HG03025 (cell line): ENCODE data around the gene PKP3.
"Not testable (repeated sequence)": the region's sequence is repeated elsewhere in the genome, so short reads cannot be mapped to it uniquely, and the experiment has no call there.

Source experiments
- ATAC-seq: cut with Tn5 transposase; IDR thresholded peaks from one replicate; pipeline ENCODE4 v1.9.1; 2021; ENCODE audit warnings: mild to moderate bottlenecking, moderate library complexity; ENCODE audit not compliant: unreplicated experiment, low FRiP score

PKP3 gene, protein sequence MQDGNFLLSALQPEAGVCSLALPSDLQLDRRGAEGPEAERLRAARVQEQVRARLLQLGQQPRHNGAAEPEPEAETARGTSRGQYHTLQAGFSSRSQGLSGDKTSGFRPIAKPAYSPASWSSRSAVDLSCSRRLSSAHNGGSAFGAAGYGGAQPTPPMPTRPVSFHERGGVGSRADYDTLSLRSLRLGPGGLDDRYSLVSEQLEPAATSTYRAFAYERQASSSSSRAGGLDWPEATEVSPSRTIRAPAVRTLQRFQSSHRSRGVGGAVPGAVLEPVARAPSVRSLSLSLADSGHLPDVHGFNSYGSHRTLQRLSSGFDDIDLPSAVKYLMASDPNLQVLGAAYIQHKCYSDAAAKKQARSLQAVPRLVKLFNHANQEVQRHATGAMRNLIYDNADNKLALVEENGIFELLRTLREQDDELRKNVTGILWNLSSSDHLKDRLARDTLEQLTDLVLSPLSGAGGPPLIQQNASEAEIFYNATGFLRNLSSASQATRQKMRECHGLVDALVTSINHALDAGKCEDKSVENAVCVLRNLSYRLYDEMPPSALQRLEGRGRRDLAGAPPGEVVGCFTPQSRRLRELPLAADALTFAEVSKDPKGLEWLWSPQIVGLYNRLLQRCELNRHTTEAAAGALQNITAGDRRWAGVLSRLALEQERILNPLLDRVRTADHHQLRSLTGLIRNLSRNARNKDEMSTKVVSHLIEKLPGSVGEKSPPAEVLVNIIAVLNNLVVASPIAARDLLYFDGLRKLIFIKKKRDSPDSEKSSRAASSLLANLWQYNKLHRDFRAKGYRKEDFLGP

DNA sequence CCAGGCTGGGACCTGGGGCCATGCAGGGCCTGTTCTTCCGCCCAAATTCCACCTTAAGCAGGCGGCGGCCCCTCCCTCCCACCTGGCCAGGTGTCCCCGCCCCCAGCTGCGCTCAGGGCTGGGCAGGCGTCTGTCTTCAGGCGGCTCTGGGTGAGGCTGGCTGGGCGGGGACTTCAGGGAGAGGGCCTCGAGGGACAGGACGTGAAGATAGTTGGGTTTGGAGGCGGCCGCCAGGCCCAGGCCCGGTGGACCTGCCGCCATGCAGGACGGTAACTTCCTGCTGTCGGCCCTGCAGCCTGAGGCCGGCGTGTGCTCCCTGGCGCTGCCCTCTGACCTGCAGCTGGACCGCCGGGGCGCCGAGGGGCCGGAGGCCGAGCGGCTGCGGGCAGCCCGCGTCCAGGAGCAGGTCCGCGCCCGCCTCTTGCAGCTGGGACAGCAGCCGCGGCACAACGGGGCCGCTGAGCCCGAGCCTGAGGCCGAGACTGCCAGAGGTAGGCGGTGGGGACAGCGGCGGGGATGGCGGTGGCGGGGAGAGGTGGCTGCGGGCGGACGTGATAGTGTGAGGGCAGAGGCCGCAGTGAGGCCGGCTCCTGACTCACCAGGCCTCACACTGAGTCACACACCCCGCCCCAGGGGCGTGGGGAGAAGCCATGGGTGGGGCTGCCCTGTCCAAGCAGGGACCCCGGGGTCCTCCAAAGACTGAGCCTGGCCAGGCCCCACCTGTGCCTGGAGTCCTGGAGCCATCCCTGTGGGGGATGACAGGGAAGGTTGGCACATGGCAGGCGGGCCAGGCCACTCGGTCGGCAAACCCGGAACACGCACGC, at the start of gene PKP3:
PKP3 (plus strand) TSS at position 176 of the 824 bp plus-strand sequence; CDS start at position 260, 84 bp downstream.
- ATAC-seq, result no peak

DNA sequence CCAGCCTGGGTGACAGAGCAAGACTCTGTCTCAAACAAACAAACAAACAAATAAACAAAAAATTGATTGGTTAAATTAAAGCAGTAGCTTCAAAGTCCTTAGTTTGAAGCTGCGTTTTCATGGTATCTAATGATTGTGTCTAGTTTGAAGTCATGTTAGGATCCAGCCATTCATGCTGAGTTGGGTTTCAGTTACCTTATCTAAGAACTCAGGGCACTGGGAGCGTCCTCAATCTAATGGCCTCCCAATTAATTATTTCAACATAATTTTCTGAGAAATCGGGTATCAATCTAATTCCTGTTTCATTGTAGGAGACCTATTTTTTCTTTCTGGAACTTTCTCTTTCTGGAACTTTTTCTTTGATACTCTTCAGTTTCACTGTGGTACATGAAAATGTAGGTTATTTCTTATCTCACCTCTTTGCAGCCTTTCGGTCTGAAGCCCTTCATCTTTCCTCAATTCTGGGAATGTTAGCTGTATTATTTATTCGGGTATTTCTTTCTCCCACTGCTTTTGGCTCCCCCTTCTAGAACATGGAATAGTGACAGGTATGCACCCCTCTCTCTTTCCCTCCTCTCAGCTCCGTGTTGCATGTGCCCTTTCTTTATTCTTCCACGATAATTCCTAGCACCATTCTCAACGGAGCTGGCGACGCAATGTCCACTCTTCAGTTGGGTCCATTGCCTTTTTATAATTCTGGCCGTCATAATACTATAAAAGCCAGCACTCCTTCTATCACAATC, 49.0 kb upstream of the PKP3 start:
- ATAC-seq, result no peak

DNA sequence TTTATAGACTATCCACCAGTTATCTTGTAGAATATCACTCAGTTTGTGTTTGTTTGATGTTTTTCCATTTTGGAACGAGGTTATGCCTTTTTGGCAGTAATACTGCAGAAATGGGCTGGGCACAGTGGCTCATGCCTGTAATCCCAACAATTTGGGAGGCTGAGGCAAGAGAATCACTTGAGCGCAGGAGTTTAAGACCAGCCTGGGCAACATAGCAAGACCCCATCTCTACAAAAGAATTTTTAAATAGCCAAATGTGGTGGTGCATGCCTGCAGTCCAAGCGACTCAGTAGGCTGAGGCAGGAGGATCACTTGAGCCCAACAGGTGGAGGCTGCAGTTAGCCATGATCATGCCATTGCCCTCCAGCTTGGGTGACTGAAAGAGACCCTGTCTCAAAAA, 47.5 kb upstream of the PKP3 start:
- ATAC-seq, result no peak

DNA sequence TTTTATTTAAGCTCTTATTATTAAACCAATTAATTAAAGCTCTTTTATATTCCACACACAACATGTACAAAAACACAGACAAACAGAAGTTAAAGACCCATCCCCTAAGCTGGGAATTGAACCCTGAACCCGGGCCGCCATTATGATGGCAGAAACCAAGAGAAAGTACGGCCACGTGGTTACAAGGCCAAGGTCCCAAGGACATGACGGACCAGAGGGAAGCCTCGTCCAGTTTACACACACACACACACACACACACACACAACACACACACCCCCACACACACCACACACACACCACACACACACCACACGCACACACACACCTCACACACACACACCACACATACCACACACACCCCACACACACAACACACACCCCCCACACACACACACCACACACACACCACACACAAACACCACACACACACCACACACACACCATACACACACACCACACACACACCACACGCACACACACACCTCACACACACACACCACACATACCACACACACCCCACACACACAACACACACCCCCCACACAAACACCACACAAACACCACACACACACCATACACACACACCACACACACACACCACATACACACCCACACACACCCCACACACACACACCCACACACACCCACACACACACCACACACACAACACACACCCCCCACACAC, 44.6 kb upstream of the PKP3 start:
- ATAC-seq, result not testable (repeated sequence)

DNA sequence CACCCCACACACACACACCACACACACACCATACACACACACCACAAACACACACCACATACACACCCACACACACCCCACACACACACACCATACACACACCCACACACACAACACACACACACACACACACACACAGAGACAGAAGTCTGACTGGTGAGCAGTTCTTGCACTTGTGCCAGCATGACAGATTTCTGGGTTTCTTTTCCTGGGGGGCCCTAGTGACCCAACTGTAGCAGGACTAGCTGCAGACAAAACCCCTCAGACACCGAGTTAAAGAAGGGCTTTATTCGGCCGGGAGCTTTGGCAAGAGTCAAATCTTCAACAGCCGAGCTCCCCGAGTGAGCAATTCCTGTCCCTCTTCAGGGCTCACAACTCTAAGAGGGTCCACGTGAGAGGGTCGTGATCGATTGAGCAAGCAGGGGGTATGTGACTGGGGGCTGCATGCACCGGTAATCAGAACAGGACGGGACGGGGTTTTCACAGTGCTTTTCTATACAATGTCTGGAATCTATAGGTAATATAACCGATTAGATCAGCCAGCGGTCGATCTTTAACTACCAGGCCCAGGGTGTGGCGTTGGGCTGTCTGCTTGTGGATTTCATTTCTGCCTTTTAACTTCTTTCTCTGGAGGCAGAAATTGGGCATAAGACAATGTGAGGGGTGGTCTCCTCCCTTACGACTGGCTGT, 43.8 kb upstream of the PKP3 start:
- not testable (repeated sequence) for ATAC-seq

DNA sequence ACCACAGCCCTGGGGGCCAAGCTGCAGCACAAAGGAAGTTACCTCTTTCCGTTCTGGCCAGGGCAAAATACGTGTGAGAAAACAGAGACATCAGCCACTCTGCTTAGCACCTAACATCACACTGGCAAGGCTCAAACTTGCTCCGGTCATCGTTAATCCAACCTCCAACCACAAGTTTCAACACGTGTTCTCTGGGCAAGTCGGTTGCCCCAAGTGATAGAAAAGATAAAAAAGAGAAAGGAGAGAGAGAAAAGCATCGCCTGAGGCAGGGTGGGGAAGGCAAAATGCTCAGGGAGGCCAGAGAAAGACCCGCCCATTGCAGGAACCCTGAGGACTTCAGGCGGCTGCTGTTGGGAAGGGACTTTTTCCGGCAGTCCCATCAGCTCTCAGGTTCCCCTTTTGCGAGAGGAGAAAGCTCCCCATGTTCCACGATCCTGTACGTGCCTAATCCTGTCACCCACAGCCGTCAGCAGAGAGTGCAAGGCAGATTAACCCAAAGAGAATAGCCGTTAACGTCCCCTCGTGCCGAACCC, 43.2 kb upstream of the PKP3 start:
- no peak for ATAC-seq

DNA sequence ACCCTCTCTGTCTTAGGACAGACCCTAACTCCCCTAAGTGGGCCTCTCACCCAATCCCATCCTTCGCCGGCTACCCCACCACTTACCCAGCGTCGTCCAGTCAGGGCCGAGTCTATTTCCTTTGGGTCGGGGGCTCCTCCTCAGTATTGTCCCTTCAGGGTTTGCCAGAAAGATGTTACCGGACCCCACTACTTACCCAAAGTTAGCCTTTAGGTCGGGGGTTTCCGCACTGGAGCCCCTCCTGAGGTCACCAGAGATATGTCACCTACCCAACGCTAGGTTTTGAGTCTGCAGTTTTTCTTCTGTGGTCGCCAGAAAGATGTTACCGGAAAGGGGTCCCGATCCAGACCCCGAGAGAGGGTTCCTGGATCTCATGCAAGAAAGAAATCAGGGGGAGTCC, 42.6 kb upstream of the PKP3 start:
- no peak for ATAC-seq

DNA sequence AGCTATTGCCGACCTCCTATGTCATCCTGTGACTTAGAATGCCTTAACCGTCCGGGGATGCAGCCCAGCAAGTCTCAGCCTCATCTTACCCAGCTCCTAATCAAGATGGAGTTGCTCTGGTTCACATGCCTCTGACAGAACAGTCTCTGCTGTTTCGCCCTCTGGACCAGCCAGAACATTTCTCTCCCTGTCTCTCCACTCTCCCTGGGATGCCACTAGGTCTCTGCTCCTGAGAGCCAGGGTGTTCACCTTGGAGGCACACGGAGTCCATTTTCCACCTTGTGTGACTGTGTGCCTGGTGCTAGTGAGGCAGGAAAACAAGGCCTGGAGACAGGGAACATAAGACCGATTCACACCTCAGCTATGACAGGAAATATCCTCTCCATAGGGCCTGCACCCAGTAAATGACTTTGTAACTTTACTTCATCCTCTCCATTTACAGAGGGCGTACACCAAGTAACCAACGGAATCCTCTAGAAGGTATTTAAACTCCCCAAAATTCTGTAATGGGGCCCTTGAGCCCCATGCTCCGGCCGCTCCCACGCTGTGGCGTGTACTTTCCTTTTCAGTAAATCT, 41.5 kb upstream of the PKP3 start:
- no peak for ATAC-seq

DNA sequence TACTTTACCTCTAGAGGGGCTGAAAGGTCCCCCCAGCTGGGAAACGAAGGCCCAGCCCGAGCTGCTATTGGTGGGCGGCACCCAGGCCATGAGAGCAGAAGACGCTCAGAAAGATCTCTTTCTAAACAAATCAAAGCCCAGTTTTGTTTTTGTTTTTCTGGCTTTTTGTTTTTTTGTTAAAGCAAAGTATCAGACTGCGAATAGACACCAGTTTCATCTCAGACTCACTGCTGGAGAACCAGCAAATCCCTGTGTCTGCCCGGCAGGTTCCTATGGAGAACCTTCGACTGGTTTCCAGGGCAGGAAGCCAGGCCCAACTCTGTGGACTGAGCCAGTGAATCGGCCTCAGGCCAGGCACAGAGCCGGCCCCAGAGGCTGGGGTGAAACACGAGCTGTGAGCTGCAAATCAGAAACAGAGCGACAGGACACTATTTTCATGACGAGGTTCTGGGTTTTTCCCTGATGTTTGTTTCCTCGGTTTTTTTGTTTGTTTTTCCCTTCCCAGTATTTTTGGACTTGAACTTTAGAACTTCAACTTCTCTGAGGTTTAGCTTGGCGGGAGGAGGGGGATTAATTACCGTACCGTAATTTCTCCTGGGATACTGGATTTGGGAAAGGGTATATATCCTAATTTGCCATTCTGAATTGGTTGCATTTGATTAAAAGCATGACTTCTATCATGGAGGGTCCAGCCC, 40.7 kb upstream of the PKP3 start:
- ATAC-seq, result no peak

DNA sequence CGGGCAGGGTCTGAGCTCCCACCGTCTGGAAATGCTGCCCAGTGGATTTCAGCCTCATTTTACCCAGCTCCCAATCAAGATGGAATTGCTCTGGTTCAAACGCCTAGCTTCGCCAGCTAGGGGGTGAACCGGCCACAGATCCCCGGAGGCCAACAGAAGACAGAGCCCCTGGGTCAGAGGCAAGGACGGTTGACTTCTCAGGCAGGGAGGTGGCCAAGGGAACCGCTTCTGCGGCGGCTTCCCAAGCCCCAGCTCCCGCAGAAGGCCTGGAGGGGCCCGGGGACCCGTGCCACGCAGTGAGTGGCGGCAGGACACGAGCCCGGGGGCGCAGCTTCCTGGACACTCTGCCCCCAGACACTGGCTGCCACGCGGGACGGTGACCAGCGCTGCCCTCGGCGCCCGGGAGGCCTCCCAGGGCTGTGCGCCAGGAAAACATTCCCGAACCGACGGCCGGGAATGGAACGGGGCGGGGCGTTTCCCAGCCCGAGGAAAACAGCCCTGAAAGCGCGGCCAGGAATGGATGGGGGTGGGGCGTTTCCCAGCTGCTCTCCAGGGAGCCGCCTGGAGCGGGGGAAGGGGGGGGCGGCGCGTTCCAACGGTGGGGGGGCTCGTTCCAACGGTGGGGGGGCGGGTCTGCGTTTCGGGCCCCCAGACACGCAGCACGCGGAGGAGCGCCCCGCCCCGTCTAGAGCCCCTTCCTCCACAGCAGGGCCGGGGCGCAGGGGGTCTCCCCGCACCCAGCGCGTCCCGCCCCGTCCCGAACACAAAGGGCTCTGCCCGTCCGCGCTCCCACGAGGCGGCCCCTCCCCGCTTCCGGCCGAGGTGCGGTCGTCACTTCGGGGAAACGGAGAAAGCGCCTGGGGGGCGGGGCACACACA, 38.2 kb upstream of the PKP3 start:
- no peak for ATAC-seq

DNA sequence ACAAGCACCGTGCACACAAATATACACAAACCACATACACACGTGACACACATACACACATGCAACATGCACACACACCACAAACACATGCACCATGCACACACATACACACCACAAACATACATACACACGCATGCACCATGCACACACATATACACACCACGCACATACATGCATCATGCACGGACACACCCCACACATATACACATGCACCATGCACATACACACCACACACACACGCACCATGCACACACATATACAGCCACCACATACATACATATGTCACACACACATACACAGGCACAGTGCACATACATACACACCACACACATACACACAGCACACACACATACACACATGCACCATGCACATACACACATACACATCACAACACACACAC, 37.4 kb upstream of the PKP3 start:
- no peak for ATAC-seq

DNA sequence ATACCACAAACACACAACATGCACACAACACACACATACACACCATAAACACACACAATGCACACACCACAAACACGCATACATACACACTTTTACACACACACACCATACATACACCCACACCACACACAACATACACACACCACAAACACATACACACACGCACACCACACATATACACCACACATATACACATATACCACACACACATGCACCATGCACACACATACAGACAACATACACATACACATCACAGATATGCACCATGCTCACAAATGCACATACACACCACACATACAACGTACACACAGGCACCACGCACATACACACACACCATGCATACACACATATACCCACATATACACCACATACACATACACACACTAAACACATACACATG, 36.4 kb upstream of the PKP3 start:
- no peak for ATAC-seq

DNA sequence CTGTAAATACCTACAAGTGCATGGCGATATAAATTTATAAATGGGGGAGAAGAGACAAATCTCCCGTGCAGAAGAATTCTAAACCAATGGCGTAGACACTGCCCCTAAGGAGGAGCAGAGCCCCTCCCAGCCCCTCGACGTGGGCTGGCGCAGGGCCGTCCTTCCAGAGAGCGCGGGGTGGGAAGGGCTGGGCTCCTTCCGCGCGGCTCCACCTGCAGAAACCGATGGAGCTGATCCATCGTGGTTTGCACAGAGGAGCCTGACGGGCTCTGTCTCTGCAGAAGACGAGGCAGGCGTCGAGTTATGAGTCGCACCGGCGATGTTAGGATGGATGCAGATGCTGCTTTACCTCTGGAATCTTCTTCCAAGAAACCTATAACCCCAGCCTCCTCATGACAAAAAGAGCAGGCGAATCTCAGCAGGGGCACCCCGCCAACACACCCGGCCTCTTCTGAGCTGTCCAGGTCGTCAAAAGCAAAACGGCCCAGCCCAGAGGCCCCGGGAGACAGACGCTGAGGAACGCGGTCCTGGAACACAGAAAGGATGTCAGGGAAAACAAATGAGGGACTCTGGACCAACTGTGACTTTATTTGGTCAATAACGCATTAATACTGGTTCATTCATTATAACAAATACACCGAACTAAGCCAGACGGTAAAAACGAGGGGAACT, 35.7 kb upstream of the PKP3 start:
- no peak for ATAC-seq

DNA sequence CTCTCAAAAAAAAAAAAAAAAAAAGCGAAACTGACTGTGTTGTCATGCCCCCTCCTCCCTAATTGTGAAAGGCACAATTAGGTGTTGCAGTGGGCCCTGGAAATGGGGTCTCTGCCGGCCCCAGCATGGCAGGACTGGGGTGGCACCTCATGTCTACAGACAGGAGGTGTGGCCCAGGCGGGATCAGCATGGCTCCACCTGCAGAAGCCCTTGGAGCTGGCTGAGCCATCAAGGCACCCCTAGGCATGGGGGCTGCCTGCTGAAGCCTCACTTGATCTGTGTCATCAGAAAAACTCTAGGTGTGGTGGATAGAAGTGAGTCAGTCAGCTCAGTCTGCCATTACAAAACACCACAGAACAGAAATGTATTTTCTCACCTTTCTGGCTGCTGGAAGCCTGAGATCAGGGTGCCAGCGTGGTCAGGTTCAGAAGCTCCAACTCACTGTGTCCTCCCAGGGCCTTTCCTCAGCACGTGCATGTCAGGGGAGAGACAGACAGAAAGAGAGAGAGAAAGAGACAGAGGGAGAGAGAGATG, 34.8 kb upstream of the PKP3 start:
- ATAC-seq, result no peak

DNA sequence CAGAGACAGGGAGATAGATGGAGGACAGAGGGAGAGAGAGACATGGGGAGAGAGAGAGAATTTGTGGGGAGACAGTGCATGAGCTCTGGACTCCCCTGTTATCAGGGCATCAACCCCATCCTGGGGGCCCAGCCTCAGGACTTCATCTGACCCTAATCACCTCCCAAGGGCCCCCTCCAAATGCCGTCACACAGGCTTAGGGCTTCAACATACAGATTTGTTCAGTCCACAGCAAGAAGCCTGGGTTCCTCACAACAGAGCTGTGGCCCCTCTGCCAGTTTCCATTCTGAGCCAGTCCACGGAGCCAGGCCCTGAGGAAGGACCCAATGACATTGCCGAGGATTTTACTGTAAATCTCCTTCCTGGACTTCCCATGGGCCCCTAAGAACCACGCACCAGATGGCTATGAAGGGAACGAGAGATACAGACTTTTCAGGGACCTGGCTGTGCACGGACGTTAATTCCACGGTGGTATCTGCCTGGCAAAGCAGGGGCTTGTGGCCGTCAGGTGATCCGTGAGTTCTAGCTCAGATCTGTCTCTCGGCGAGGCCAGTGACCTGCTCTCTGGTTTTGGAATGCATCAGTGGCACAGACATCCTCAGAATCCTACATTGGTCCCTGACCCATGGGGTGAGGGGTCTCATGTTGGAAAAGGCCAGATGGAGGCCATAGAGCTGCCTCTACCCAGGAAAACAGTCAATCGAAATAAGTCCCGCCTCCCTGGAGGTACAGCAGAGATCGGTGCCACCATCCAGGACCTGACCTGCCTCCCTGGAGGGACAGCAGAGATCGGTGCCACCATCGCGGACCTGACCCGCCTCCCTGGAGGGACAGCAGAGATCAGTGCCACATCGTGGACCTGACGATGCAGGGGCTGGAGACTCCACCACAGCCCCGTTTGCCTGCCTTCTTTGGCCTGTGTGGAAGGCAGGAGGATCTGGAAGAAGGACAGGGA, 33.4 kb upstream of the PKP3 start:
- no peak for ATAC-seq
